Middle frontal gyrus (tissue), 1 donor: ENCODE measurements around the gene PLSCR5.

Experiments used
- DNase-seq: peaks from one replicate; pipeline ENCODE4 v3.0.0-alpha.2; 2015; ENCODE audit warnings: low spot score; ENCODE audit errors: extremely low spot score

PLSCR5 gene

DNA sequence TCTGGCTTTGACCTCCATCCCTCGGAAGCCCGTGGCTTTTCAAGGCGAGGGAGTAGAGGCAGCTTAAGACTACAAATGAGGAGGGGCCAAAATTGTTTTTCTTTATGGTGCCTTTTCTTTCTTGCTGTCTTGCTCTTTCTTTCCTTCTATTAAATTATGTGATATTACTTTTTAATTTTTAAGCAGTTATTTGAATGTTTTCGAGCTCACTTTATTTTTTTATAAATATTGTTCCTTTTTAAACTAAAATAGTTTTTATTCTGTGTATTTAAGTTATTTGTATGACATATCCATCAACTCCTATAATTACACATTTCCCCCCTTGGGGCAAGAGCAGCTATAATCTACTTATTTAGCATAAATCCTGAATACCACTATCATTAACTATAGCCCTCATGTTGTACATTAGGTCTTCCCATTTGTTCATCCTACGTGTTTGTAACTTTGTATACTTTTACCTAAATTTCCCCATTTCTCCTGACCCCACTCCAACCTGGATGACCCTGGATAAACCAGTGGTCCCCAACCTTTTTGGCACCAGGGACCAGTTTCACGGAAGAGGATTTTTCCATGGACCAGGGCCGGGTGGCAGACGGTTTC, 60.1 kb downstream of the PLSCR5 start:
- no peak for DNase-seq

DNA sequence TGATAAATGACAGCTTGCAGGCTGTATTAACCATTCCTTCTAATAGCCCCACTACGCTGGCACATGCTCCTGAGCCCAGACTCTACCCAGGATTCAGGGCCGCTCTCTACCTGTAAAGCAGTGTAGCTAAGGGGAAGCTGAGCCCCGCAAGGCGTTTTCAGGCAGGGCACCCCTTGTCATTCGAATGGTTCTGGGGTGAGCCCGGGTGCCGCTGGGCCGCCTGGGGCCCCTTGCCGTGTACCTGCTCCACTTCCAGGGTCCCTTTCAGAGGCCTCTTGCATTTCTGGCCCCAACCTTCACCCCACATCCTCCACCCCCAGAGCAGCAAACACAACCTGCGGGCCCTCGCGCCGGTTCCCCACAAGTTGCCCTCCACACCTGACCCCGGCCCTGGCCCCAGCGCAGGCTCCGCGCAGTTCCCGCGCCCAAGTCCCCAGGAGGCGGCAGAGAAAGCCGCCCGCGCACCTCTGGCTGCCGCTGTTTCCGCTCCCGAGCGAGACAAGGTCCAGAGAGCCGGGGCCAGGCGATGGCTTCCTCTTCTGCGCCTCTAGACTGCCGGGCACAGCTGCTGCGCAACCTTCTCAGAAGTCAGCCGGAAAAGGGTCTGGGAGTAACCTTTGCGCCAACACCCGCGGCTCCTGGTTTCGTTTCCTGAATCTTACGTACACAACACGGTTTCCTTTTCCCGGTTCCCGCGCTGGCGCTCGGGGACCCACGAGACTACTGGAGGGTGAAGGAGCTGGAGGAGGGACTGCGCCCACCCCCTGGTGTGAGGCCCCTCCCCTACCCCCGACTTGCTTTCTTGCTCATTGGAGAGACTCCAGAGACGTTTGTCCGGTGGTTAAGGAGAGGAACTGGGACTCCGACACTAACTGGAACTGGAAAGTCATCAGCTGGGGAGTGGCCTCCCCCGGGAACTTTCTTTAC, 60.9 kb downstream of the PLSCR5 start, which contains the start of gene PLSCR1:
PLSCR1 (minus strand) TSS at position 606 of the 927 bp plus-strand sequence. CDS start 8,055 bp downstream, outside the sequence.
- peak; percentile 35 for DNase-seq

DNA sequence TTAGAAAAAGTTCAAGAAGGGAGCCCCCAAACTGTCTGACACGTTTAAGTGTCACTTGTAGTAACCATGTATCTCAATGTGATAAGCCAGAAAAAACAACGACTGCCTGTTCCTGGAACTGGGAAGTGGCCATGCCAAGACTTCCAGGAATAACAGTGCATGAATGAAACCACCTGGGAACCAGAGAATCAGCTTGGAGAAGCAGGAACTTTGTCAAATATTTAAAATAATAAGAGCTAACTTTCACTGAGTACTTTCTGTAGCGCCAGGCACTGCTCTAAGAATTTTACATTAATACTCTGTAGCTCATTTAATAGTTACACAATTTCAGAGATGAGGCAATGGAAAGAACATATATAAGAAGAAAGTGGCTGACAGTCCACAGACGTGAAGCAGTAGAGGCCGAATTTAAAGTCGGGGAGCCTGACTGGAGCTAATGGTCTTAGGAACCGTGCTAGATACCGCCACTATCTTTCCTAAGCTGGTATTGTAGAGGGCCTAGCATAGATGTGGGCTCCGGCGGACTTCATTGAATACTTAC, 61.6 kb downstream of the PLSCR5 start:
- no peak for DNase-seq

DNA sequence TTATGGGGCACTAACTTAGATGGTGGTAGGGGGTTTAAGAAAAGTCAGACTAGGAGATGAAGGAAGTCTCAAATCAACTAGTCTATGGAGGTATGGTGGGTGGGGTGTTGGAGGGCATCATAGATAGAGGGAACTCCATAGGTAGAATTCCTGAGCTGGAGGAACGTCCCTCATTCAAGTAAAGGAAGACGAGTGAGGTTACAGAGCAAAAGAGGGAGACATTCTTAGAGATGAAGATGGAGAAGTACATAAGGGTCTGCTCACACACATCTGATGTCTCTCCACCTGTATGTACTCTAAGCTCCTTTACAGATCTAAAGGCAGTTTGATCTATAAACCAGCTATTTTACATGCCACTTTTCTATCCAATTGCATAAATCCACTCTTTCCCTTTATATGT, 62.2 kb downstream of the PLSCR5 start:
- DNase-seq = no peak

DNA sequence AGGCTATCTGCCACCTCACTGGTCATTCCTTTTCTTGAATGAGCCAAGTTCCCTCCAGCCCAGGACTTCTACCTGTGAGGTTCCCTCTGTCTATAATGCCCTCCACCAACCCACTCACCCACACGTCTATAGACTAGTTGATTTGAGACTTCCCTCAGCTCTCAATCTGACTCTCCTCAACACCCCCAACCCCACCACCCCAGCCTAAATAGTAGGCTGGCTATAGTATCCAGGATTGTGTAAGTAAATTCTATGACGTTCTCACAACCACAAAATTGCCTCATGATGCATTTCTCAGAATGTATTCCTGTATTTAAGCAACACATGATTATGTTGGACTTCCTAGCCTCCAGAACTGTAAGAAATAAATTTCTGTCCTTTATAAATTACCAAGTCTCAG, 63.0 kb downstream of the PLSCR5 start:
- DNase-seq = no peak

DNA sequence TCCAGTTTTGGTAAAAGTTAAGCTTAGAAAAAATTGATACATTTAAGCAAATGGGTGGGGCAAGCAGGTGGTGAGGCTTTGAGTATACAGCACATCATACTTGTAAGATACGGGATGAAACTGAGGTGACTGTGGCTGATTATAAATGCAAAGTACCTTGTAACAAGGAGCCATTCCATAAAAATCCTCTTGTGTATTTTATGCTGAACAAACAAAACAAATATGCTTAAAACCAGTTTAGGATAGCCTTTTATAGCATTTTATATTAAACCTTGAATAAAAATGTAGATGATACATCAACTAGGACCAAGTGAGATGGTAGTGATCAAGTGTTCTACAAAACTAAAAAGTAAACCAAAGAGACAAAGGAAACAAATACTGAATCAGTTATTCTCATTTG, 64.2 kb downstream of the PLSCR5 start:
- DNase-seq = no peak

DNA sequence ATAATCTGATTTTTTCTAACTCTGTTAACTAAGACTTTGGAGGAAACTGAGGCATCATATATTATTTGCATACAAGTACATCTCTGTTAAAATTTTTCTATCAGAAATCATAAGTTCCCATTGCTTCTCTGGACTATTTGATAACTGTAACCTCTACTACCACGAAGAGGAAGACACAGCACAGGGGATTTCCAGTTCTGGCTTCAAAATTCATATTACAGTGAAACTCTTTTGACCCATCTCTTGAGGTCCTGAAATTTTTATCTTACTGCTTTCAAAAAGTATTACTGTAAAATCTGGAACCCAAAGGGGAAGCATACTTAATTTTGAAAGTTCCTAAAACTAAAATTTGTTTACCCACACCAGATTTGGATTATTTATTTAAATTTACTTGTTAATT, 64.9 kb downstream of the PLSCR5 start:
- no peak for DNase-seq

DNA sequence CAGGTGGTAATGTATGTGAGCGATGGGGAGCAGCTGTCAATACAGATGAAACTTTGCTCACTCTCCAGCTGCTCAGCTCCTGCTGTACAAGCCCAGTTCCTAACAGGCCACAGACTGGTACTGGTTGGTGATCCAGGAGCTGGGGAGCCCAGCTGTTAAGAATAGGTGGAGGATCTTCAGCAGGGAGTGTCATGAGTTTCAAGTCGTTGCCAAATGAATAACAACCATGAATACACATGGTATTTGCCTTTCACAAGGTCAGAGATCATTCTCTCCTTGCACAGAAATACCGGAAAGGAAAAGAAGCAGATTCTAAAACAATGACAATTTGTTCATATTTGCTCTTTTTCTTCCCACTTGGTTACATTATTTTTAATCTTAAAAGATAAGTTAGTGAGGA, 65.8 kb downstream of the PLSCR5 start:
- DNase-seq = no peak

DNA sequence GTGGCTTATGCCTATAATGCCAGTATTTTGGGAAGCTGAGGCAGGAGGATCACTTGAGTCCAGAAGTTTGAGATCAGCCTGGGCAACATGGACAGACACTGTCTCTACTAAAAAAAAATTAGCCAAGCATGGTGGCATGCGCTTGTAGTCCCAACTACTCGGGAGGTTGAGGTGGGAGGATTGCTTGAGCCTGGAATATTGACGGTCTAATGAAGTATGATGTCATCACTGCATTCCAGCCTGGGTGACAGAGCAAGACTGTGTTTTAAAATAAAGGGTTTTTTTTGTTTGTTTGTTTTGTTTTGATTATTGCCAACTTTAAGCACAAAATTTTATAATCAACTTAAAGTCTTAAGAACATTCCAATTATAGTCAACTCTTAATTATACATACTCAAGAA, 67.5 kb downstream of the PLSCR5 start:
- no peak for DNase-seq

DNA sequence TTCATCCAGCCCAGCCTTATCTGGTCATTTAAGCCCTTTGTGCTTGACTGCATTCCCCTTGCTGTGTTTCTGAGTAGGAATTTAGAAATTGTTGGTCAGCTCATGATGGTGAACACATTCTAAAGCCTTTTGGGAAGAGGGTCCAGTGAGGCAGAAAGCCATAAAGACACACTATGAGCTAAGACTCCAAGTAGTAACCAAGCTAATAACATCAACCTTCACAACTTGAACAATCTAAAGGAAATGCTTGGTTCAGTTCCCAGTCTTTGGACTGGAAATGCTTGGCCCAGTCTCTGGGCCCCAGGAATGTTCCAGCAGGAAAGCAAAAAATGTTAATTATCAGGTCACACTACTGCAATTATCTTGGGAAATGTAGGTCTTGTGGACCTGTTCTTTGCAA, 68.5 kb downstream of the PLSCR5 start:
- DNase-seq = no peak
